Psoas muscle (tissue), 8 donors: Measurements from ENCODE around the gene SARDH. TPM values are rescaled to one million over a fixed set of nuclear protein-coding genes. Genes with fewer than 3 reads are reported as not detected.

ENCODE experiments used
- ATAC-seq, 4 donors: fragments of 200-7000 bp; cut with Tn5 transposase; one replicate each; pipeline ENCODE4 v1.9.1; 2020; ENCODE audit warnings: moderate library complexity in 3 of 4, mild to moderate bottlenecking in 2 of 4
- DNase-seq, 2 donors: peaks; one replicate each; pipeline ENCODE4 v3.0.0-alpha.2; 2020
- H3K27ac ChIP-seq: fragments of 200-600 bp; one replicate; pipeline ENCODE4 v1.8.0; 2022
- H3K27me3 ChIP-seq, 3 donors: fragments of 200-600 bp in 1 of 3; one replicate each; pipeline versions ENCODE4 v1.6.1 to v1.8.0; 2013 to 2022; ENCODE audit warnings: low read length in 2 of 3, mild to moderate bottlenecking in 2 of 3, moderate library complexity in 1 of 3; ENCODE audit not compliant: insufficient read depth in 3 of 3
- H3K36me3 ChIP-seq, 2 donors: fragments of 200-600 bp in 1 of 2; one replicate each; pipeline versions ENCODE4 v1.6.1 to v1.8.0; 2013 to 2022; ENCODE audit warnings: low read depth in 1 of 2, mild to moderate bottlenecking in 1 of 2, moderate library complexity in 1 of 2; ENCODE audit not compliant: insufficient read depth in 1 of 2
- H3K4me1 ChIP-seq: fragments of 200-600 bp; one replicate; pipeline ENCODE4 v1.8.0; 2022
- H3K4me3 ChIP-seq: fragments of 200-600 bp; one replicate; pipeline ENCODE4 v1.8.0; 2022; ENCODE audit warnings: mild to moderate bottlenecking
- H3K9me3 ChIP-seq: fragments of 200-600 bp; one replicate; pipeline ENCODE4 v1.8.0; 2022
- CTCF ChIP-seq: fragments of 200-600 bp; IDR thresholded peaks from one replicate; pipeline ENCODE4 v1.8.0; 2022; ENCODE audit warnings: antibody characterized with exemption
- WGBS, 3 donors: extraction: QIAGEN DNeasy Blood & Tissue Kit; methylation state at CpG; one replicate each; pipeline versions ENCODE4 v1.1.6 to v1.1.7; 2013; 5-methylcytosine and 5-hydroxymethylcytosine counted together
- intact Hi-C, 2 donors: fragments of 100-400 bp; cut with DNase I; formaldehyde crosslinking; loops; one replicate each; pipeline versions ENCODE4 v1.11.0 to v1.14.2; 2022
- polyA plus RNA-seq, 3 donors: library from polyadenylated mRNA; stranded (reverse); fragments of 200-250 nt; gene quantifications; one replicate each; pipeline ENCODE4 v1.2.3, GENCODE V29; 2013
- total RNA-seq, 4 donors: library from RNA; stranded (reverse); fragmentation: NEBNext Ultra II Directional in 2 of 4; extraction: Animal tissue kit (Norgen Biotek cat#: 25700) in 2 of 4; gene quantifications; one replicate each; pipeline versions ENCODE4 v1.2.1 to v1.2.4, GENCODE V29; 2021 to 2023
- donor health status: healthy with polysubstance abuse.
- donor health status: DM: no; HTN: no; CAD: no; lungs with moderate emphysema.
- donor health status: Bipolar disorder and iron deficiency.
- donor health status: healthy.
- donor health status: DM: yes; HTN: yes; CAD: no.
- donor health status: DM: no; HTN: no; CAD: no.
- donor health status: DM: no; HTN: no; CAD: no.
- donor health status: DM: yes; HTN: yes; CAD: no.

SARDH gene
- total and polyA plus RNA-seq, 7 donors, result 0.16 to 2.5 (median 0.62) TPM

GRCh38 chr9:133782157-133783130 lies 44.3 kb upstream of the SARDH start:
- no peaks in the 10 kb centered on the region for H3K27me3 ChIP-seq
- H3K36me3 ChIP-seq, result no peaks in the 10 kb centered on the region
- H3K27ac ChIP-seq, result no peak overlapping the region
- WGBS, 3 donors, result 50 to 61% (median 51%) methylated on average over 16 of the region's 16 CpGs
- no peaks in the 10 kb centered on the region for H3K4me1 ChIP-seq
- ATAC-seq (peak in 2 of 4 donors; percentile 61 to 73), DNase-seq (peak; percentile 58 to 80)
- no peak overlapping the region for H3K4me3 ChIP-seq
- TF ChIP-seq CTCF, result peak; percentile 72
- no peaks in the 10 kb centered on the region for H3K9me3 ChIP-seq
- intact Hi-C loops, result loop anchor here in 1 of 2 donors (2.0 kb wide), 1 partner anchor 214 kb away; no protein-coding TSS in a partner anchor

GRCh38 chr9:133781828-133782135 lies 43.6 kb upstream of the SARDH start:
- TF ChIP-seq CTCF, result no peak
- no peaks in the 10 kb centered on the region for H3K27me3 ChIP-seq
- 81 to 92% (median 86%) methylated on average over 10 of the region's 10 CpGs for WGBS, 3 donors
- ATAC-seq (no peak), DNase-seq (peak in 1 of 2 donors; percentile 35)
- no peak overlapping the region for H3K27ac ChIP-seq
- H3K9me3 ChIP-seq, result no peaks in the 10 kb centered on the region
- intact Hi-C loops, result loop anchor here in 1 of 2 donors (2.0 kb wide), 1 partner anchor 215 kb away; no protein-coding TSS in a partner anchor
- no peak overlapping the region for H3K4me3 ChIP-seq
- H3K36me3 ChIP-seq, result no peaks in the 10 kb centered on the region
- no peaks in the 10 kb centered on the region for H3K4me1 ChIP-seq

GRCh38 chr9:133780962-133781827 lies 43.0 kb upstream of the SARDH start:
- intact Hi-C loops, result no loop called here
- Histone ChIP-seq H3K27me3 (no peaks in the 10 kb centered on the region), H3K4me1 (no peaks in the 10 kb centered on the region), H3K27ac (no peak overlapping the region), H3K9me3 (no peaks in the 10 kb centered on the region), H3K4me3 (no peak overlapping the region), H3K36me3 (no peaks in the 10 kb centered on the region)
- WGBS, 3 donors, result 92 to 97% (median 95%) methylated on average over 15 of the region's 15 CpGs
- no peak for ATAC-seq
- DNase-seq, result peak in 1 of 2 donors; percentile 23
- TF ChIP-seq CTCF, result no peak

- Histone ChIP-seq H3K9me3 (no peaks in the 10 kb centered on the region), H3K4me1 (no peaks in the 10 kb centered on the region), H3K36me3 (no peaks in the 10 kb centered on the region), H3K27me3 (no peaks in the 10 kb centered on the region), H3K27ac (no peak overlapping the region), H3K4me3 (no peak overlapping the region)
- no peak for TF ChIP-seq CTCF
- intact Hi-C loops, result no loop called here
- no peak for ATAC-seq
- DNase-seq, result peak in 1 of 2 donors; percentile 29
- WGBS, 3 donors, result 91 to 98% (median 96%) methylated on average over 13 to 15 of the region's 15 CpGs
Observed at GRCh38 chr9:133780404-133780945, 42.3 kb upstream of the SARDH start.
